NCI-H2081 treated with DMSO at 0.1 percent for 48 hours (cell line): ENCODE results near the gene TPBGL.

Experiments used
- DNase-seq: peaks from one replicate; lab custom pipeline; 2025; lab: John Stamatoyannopoulos, UW

Gene TPBGL

DNA sequence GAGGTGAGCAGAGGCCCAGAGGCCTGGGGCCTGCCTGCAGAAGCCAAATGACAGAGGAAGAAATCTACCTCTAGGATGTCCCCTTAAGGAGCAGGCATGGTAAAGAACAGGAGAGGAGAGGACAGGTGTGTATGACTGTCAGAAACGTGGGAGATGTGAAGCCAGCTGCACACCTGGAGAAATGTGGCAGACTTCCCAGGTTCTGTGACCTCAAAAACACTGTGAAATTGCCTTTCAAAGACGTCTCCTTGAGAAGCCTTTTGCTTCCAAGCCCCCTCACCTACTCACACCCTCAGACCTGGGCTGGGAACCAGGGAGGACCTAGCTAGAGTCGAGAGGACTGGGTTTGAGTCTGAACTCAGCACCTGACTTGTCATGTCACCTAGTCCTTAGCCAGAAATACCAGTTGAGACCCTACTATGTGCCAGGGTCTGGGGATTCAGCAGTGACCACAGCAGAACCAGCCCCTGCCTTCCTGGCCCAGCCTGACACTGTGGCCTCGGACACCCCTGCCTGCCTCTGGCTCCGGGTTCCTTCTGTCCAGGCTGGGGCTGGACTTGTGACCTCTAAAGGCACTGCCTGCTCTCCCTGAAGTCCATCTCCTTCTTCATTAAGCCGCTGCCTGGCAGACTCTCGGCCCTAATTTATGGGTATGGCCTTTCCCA is 5.6 kb downstream of the TPBGL start:
- DNase-seq = no peak

DNA sequence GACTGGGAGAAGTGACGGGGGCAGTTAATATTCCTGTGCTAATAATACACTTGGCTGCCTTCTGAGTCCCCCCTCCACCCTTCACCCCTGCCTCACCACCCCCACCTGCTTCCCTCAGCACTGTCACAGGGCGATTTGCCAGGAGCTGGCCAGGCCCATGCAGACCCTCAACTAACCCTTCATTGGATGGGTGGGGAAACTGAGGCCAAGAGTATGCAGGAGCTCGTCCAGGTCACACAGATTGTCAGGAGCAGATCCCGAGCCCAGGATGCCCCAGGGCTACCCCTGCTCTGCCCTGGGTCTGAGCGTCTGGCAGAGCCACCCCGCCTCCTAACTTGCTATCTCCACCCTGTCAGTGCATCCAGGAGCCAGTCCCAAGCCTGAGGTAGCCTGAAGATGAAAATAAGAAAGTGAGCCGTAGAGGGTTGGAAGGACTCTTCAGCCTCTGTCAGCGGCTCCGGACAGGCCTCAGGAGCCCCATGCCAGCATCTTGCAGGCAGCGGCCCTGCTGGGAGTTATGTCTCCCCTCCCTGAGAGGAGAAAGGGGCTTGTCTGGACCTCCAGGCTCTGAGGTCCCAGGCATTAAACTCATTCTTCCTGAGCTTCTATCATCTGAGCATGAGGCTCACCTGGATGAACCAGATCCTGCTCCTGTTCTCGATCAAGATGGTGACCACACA is 6.2 kb downstream of the TPBGL start:
- no peak for DNase-seq

DNA sequence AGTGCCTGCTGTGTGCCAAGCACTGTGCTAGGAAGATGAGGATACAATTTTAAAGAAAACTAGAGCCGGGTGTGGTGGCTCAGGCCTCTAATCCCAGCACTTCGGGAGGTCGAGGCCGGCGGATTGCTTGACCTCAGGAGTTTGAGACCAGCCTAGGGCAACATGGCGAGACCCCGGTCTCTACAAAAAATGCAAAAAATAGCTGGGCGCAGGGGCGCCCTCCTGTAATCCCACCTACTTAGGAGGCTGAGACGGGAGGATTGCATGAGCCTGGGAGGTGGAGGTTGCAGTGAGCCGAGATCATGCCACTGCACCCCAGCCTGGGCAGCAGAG is 8.3 kb downstream of the TPBGL start:
- no peak for DNase-seq

DNA sequence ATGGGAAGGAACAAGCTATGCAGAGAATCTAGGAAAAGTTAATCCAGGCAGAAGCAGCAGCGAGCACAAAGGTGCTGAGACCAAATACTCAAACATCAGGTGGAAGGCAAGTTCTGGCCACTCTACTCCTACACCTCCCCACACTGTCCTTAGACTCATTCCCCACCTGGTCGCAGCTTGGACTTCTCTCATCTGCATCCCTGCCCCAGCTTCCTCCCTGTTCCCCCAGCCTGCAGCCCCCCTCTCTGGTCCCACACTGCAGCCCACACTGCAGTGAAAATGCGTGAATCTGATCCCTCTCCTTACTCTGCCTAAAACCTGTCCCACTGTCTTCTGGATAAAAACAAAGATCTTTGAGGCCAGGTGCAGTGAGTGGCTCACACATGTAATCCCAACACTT is 9.1 kb downstream of the TPBGL start:
- no peak for DNase-seq

DNA sequence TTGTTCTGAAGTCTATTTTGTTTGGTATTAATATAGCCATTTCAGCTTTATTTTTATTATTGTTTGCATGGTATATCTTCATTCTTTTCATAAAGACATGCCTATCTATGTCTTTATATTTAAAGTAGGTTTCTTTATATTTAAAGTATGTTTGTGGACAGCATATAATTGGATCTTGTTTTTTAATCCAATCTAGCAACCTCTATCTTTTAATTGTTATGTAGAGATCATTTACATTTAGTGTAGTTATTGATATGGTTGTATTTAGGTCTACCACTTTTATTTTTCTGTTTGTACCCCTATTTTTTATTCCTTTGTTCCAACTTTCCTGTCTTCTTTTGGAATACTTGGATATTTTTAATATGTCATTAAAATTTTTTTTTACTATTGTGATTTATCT is 13.8 kb downstream of the TPBGL start:
- DNase-seq = no peak

DNA sequence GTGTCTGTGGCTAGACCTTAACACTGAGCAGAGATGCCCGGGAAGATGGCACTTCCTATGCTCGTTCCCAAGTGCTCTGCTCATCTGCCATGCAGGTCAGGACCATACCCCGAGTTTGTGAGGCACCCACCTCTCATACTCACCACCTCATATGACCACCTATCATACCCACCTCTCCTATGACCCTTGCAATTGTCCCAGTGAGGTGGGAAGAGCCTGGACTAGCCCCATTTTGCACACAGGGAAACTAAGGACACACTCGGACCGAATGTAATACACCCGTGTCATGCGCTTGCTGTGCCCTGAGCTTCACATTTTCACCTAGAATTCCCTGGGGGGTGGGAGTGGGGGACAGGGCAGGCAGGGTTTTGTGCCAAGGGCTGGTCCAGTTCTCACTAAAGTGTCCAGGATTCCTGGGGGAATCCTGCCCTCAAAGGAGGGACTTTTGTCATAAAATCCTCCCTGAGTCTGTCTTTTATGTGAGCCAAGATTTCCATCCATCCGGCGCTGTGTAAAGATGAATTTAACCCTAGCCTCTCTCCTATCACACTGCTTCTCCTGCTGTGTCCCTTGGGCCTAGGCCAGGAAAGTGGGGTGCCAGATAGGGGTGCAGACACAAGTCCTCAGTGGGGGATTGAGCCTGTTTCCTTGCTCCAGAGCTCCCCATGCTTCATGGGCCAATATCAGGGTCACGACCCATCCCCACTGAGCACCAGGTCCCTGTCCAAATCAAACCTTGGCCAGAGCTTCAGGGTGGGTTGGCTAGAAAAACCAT is 20.0 kb downstream of the TPBGL start:
- no peak for DNase-seq

DNA sequence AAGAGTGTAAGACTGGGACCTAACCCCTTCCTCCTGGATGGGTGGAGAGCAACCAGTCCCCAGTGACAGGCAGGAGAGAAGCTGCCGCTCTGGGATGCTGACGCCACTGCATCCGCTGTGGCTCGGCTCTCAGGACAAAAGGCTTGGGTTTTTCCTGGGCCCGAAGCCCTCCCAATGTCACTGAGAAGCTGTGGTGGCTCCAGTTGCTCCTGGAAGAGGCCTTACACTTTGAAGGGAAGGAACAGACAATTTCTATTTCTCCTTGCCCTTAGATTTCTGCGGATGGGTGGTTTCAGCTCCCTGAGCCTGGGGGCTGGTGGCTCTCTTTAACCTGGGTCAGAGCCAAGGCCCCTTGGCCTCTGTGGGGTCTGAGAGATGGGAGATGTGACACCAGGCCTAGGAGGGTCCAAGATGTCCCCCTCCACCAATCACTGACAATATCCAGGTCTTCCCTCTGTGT is 21.4 kb downstream of the TPBGL start:
- no peak for DNase-seq

DNA sequence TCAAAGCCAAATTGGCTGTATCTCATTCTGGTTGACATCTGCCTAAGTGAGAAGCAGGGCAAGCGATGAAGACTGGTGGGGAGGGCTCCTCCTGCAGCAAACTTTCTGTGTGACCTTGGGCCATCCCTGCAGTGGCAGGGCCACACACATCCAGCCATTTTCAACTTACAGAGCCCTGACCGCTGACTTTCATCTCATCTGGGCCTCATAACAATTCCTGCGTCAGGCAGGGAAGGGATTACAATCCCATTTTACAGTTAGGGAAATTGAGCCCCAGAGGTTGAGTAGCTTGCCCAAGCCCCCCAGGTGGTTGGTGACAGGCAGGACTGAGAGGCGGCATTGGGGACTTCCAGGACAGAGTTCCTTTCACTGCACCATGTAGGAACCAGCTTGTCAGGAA is 21.9 kb downstream of the TPBGL start:
- no peak for DNase-seq

DNA sequence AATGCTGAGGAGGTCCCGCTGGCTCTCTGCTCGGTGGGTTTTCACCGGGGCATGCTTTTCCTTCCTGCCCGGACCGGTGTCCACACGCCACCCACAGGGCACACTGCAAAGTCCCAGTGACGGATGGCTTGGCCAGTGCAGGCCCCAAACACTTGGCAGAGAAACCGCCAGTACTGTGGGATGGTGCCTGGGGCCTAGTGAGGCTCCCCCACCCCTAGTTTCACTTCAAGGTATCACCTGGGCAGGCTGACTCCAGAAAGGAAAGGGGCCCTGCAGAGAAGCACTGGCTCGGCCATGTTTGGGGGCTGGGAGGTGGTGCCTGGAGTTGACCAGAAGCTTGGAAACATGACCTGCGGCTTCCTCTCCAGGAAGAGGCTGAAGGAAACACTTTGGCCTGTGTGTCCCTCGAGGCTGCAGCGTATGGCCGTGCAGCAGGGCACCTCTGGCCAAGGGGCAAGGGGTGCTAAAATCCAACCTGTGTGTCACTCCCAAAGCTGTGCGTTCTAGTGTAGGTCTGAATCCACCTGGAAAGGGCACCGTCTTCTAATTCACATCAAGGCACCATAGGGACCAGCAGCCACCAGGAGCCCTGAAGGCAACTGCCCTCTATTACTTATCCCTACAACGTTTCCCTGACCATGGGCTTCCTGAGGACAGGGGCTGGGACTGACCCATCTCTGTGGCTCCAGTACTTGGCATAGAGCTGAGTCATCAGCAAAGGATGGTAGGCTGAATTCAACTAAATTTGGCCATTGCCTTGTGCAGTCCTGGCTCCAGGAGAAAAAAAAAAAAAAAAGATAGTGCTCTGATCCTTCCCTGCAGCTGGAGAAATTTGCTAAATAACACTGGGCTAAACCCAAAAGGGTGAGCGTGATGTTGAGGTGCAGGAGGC is 22.6 kb downstream of the TPBGL start:
- no peak for DNase-seq

DNA sequence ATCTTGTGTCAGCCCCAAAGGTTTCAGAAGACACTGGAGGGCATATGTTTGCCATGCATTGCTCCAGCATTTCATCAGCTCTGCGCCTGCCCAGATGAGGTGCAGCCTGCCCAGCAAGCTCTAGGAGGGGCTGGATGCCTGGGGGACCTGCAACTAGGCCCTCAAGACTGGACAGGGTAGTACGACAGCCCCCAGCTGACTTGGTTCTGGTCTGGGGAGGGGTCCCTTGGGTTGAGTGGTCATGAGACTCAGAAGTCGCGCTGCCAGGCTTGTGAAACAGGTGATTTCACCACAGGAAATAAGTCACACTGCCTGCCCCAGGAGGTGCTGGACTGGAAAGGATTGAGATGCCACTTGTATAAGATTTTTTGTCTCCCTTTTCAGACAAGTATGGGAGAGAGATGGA is 23.4 kb downstream of the TPBGL start:
- no peak for DNase-seq

DNA sequence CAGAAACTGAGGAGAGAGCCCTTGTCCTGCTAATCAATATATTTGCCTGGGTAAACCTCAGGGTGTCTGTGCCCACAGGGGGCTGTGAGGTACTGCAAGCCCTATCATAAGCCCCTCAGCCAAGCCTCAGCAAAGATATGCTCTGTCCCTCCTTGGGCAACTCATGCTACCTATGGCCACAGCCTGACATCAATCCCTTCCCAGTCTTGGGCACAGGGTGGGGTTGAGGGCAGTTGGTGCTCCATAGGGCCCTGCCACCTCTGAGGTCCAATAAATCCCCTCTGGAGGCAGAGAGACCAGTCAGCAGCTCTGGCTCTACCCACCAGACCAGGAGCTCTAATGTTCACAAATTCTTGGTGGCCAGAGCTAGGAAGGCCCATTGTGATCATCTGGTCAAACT is 23.8 kb downstream of the TPBGL start:
- DNase-seq = no peak

DNA sequence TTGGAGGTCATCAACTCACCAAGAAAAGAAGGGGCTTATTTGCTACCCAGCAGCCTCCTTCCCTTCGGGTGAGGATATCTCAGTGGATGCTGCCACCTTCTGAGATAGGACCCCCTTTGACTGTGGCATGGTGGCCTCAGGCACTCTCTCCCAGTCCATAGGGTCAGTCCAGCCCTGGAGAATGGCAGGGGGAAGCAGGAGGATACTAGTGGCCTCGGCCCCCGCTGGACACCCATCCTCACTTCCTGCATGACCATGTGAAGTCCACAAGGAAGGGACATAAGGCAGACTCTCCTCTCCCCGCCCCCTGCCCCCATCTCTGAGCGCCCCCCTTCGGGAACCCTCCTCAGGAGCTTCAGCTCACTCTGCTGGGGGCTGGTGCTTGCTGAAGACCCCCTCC is 24.4 kb downstream of the TPBGL start:
- no peak for DNase-seq

DNA sequence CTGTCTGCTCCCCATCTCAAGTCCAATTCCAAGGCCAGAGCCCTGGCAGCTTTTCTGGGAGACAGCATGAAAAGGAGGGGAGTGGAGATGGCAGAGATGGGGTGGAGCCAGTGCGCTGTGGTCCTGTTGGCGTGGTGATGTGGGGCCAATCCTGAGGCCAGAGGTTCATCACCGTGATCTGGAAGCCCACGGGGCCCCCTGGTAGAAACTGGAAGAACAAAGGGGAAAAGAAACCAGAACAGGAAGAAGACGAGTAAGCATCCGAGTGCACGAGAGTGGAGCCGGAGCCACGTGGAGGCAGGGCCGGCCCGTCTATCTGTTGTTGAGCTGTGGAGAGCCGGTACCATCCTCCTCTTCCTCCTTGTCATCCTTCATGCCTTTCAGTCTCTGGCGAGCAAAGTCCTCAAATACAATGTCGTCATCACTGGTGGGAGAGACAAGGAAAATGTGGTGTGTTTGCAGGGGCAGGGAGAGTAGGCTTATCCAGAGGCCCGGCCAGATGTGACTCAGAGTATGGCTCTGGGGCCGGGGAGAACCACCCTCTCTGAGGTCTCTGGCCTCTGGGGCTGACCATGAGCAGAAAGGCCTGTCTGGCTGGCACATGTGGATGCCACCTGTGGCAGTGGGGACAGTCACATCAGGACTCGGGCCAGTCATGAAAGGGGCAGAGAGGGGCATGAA is 25.4 kb downstream of the TPBGL start:
- DNase-seq = no peak

DNA sequence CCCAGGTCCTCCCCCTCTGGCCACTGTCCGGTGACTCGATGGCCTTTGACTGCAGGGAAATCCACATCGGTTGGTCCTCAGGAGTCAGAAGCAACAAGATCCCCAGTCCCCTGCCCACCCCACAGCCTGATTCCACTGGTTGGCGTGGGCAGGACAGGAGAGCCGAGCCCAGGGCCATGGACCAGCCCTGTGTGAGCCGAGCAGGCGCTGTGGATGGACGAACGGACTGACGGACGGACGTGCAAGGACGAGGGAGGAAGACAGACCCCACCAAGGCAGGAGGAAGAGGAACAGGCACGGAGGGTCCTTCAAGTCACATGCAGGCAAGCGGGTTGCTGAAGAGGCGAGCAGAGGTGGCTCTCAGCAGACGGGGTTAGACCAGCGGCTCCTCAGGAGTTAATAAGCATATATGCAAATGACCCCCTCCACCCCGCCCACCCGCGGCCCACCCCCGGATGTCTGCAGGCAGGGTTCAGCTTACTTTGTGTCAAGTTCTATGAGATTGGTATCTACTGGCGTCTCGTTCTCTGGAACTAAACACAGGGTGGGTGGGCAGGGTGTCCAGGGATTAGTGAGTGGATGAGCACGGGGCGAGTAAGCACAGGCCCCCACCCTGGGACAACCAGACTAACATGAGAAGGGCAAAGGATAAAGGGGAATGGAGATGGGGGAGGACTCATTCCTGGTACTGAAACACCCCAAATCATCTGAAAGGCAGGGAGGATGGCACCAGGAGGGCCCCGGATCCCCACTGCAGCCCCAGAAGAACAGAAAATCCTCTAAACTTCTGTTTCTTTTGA is 26.8 kb downstream of the TPBGL start:
- no peak for DNase-seq

DNA sequence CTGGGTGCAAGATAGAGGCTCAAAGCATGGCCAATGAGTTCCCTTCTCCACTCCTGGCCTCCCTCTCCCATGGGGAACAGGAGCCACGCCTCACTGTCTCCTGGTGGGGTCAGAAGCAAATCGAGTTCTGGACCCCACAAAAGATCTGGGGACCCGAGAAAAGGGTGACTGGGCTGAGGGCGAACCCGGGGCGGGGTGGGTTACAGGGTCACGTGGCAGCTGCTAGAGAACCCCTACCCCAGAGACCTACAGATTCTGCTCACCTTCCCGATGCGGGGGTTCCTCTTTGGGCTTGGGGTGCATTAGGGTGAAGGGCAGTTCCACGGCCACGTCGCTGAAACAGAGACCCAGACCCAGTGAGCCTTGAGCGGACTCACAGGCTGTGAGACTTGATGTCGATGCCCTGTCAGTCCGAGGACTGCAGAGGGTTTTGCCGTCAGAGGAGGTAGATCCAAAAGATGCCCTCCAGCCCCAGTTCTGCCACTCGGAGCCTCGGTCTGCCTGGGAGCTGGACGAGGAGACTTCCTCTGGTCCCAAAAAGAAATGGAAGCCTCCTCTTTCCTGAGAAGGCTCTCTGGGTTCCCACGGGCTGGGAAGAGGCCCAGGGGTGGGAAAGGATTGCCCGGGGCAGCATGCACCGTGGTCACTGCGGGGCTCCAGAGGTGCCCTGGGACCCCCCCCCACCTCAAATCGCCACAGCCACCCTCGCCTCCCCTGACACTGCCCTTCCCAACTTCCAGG is 28.2 kb downstream of the TPBGL start:
- DNase-seq = no peak

DNA sequence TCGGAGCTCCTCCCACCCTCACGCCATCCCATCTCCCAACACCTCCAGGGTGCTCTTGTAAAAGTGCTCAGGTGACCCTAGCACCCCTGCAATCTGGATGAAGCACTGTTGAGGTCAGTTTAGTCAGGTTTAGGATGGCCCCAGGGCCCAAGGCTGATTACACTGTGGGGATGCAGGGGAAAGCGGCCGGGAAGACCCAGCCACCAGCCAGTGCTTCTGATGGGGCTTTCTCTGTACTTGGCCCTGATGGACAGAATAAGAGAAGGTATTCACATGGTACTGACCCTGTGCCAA is 28.7 kb downstream of the TPBGL start:
- DNase-seq = no peak

DNA sequence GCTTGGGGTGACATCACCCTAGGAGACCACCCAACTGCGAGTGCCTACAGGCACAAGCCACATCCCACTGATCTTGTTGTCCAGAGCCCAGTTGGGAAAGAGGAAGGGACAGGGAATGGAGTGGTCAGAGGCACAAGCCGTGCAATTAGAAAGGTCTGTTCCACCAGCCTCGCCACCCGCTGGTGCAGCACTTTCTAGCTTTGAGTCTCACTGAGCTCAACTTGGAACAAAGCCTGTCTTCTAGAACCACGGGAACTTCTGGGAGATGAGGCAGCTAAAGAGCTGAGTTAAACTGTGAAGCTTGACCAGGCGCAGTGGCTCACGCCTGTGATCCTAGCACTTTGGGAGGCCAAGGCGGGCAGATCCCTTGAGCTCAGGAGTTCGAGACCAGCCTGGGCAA is 29.3 kb downstream of the TPBGL start:
- no peak for DNase-seq

DNA sequence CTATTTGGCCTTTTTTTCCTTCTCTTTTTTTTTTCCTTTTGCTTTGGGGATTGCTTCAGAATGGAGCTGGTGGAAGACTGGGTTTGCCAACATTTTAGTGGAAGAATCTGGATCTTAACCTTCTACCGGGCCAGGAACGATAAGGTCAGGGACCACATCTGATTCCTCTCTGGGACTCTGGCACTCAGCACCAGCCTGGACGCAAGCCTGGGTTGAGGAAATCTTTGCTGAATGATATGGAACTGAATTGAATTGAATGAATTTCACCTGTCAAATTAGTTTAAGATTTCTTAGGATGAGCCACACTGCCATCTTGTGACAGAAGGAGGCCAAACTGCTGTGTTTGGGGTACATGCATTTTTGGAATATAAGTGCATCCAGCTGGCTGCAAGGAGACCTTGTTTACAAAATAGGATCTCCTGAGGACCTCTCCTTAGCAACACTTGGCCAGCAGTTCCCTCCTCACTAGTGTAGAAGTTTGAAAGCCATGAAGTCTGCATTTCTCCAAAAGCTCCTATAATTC is 30.4 kb downstream of the TPBGL start:
- no peak for DNase-seq

DNA sequence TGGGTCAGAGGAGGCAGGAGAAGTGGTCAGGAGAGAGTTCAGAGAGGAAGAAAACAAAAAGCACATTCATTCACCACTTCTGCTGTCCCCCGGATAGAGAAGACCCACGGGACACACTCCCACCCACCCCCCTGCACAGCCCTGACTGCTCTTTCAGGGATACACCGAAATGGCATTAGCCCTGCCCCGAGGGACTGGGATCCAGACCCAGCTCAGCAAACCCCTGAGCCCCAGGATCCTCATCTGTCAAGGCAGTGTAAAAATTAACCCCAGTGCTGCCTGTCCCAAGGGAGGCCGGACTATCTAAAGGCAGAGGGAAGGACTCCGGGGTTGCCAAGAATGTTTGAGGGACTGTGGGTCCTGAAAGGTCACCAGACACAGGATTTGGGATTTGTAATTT is 31.2 kb downstream of the TPBGL start:
- DNase-seq = no peak

DNA sequence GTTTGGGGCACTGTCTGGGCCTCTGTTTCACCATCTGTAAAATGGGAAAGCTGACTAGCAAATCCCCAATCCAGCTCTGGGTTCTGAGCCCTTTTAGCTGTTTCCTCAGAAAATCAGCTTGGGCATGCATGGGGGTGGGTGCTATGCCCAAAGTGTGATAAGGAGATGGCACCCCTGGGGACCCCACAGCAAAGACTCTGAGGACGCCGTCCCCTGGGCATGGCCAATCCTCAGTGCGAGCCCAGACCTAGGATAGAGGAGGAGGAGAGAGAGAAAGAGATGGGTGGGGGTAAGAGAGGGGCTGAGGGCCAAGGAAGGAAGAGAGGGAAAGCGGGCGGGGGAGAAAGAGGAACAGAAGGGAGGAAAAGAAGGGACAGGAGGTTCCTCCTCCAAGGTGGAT is 31.8 kb downstream of the TPBGL start:
- DNase-seq = no peak
